ENCODE data around the gene AK2.
"Not testable (repeated sequence)": the region's sequence is repeated elsewhere in the genome, so short reads cannot be mapped to it uniquely, and the experiment has no call there.

AK2 gene

GRCh38 chr1:33000427-33001026 is 36.2 kb downstream of the AK2 start:
- H3K4me3 ChIP-seq (ENCODE audit: control insufficient read depth, low read depth, low read length), result no peak overlapping the region
- no peak for TF ChIP-seq CTCF (IDR thresholded peaks at IDR 0.05; ENCODE audit: control insufficient read depth, insufficient read depth, low read depth, low read length, missing control alignments)
- DNase-seq (ENCODE audit: low read depth), result no peak

GRCh38 chr1:32998997-32999396 is 37.7 kb downstream of the AK2 start:
- H3K4me3 ChIP-seq (ENCODE audit: control insufficient read depth, low read depth, low read length), result no peak overlapping the region
- DNase-seq (ENCODE audit: low read depth), result no peak
- TF ChIP-seq CTCF (IDR thresholded peaks at IDR 0.05; ENCODE audit: control insufficient read depth, insufficient read depth, low read depth, low read length, missing control alignments), result no peak

- DNase-seq (ENCODE audit: low read depth), result no peak
- no peak for TF ChIP-seq CTCF (IDR thresholded peaks at IDR 0.05; ENCODE audit: control insufficient read depth, insufficient read depth, low read depth, low read length, missing control alignments)
- no peak overlapping the region for H3K4me3 ChIP-seq (ENCODE audit: control insufficient read depth, low read depth, low read length)
These were observed 38.6 kb downstream of the AK2 start for GRCh38 chr1:32998064-32998463.

- H3K4me3 ChIP-seq (ENCODE audit: control insufficient read depth, low read depth, low read length), result no peak overlapping the region
- TF ChIP-seq CTCF (IDR thresholded peaks at IDR 0.05; ENCODE audit: control insufficient read depth, insufficient read depth, low read depth, low read length, missing control alignments), result no peak
- DNase-seq (ENCODE audit: low read depth), result peak; percentile 52
These were observed 39.2 kb downstream of the AK2 start for GRCh38 chr1:32997381-32997891.

- not testable (repeated sequence) for DNase-seq (ENCODE audit: low read depth); H3K4me3 ChIP-seq (ENCODE audit: control insufficient read depth, low read depth, low read length)
These were observed 43.4 kb downstream of the AK2 start for GRCh38 chr1:32993324-32993636.

- DNase-seq (ENCODE audit: low read depth), result peak; percentile 87
- no peak overlapping the region for H3K4me3 ChIP-seq (ENCODE audit: control insufficient read depth, low read depth, low read length)
- TF ChIP-seq CTCF (IDR thresholded peaks at IDR 0.05; ENCODE audit: control insufficient read depth, insufficient read depth, low read depth, low read length, missing control alignments), result no peak
These were observed 44.0 kb downstream of the AK2 start for GRCh38 chr1:32992489-32993323.

GRCh38 chr1:32991819-32992488 is 44.7 kb downstream of the AK2 start:
- no peak for TF ChIP-seq CTCF (IDR thresholded peaks at IDR 0.05; ENCODE audit: control insufficient read depth, insufficient read depth, low read depth, low read length, missing control alignments)
- H3K4me3 ChIP-seq (ENCODE audit: control insufficient read depth, low read depth, low read length), result no peak overlapping the region
- DNase-seq (ENCODE audit: low read depth), result no peak
